Fibroblast of peridontal ligament (primary cell): ENCODE results near the gene AFAP1.

Experiments
- DNase-seq: peaks from one replicate; pipeline ENCODE4 v3.0.0-alpha.2; 2010; ENCODE audit errors: extremely low read depth

The AFAP1 gene

DNA sequence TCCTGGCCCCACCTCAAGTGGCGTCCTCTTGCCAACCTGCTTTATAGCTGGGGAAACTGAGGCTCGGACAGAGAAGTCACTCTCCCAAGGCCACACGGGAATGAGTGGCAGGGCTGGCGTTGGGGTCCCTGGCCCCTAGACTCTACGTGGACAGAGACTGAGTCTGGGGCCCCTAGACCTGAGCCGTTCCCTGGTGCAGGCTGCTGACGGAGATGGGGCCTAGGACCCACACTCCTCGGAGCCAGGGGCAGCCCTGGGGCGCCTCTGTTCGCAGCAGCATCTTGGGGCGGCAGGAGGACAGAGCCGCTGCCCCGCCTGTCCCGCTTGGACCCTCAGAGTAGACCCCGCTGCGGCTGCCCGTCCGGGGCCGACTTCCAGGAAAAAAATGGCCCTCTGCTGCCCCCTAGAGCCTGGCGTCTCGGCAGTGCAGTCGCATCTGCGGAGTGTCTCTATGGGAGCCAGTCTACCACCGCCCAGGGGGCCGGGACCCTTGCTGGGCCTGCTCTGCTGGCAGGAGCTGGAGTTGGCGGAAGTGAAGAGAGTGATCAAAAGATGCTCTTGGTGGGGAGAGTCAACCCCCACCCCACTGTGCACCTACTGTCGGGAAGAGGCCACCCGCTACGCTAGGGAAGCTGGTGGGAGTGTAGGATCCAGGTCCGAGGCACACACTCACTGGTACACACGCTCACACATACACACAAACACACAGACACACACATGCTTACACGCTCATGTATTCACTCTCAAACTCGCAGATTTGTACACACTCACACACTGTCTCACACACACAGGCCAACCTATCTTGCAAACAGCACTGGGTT, 220.1 kb downstream of the AFAP1 start:
- peak; percentile 27 for DNase-seq

DNA sequence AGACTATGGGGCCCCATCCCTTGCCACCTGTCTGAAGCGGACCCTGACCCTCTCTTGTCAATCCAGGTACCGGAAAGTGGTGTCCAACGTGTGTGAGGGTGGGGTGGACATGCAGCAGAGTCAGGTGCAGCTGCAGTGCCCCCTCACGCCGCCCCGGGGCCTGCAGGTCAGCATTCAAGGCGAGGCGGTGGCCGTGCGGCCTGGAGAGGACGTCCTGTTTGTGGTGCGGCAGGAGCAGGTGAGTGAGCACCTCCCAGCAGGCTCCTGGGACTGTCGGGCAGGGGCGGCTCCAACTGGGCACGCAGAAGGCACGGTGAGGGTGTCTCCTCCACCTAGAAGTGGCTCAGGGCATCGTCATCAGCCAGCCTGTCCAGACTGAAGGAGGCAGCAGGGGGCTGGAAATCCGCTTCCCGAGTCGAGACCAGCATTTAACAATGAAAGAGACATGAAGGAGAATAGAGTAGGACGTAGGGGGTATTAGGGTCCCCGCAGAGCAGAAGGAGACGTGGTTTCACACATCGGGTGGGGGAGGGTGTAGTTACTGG, 221.6 kb downstream of the AFAP1 start:
- no peak for DNase-seq

- DNase-seq = no peak
Observed at GRCh38 chr4:7717161-7717560, 222.5 kb downstream of the AFAP1 start.

DNA sequence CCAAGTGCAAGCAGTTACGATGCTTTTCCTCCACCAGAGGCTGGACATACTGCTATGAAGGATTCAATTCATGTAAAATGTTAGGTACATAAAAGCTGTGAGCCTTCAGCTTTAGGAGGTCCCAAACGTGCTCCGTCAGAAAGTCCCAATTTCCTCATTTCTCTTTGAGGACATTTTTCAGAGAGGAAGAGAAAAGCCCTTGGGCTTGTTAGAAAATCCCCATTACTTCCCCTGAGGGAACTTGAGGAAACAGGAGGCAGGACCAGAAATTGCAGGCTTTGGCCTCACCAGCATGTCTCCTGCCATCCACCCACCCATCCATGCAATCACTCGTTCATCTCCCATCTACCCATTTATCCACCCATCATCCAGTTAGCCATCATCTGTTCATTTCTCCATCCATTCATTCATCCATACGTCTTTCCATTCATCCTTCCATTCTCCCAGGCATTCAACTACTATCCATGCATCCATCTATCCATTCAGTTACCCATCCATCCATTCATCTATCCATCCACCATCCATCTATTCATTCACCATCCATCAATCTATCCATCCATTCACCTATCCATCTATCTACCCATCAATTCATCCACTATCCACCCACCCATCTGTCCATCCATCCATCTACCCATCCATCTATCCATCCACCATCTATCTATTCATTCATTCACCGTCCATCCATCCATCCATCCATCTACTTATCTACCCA, 223.5 kb downstream of the AFAP1 start:
- no peak for DNase-seq

DNA sequence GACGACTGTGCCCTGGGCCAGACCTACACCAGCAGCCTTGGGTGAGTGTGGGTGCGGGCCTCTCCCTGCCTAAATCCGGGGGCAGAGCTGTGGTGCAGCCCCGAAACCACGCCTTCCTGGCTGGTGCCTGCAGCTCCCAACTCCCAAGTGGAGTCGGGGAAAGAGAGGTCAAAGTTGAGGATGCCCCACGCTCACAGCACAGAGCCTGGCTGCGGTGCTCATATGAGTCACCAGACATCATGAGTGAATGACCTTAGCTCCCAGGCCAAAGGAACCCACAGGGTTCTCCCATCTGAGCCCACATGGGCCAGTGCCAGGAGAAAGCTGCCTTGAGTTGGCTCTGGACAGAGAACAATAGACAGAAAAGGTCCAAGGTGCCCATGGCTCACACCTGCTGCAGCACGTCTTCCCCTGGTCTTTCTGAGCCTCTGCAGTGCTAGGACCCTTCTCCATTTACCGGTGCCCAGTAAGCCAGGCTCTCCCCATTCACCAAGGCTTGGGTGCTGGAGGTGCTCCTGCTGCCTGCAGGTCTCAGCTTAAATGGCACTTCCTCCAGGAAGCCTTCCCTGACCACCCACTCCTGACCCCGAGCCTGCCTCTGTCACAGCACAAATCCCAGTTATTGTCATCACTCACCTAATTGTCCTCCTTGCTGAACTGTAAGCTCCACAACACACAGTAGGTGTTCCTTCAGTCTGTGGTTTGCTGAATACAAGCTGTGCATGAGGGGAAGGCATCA, 224.2 kb downstream of the AFAP1 start:
- no peak for DNase-seq

DNA sequence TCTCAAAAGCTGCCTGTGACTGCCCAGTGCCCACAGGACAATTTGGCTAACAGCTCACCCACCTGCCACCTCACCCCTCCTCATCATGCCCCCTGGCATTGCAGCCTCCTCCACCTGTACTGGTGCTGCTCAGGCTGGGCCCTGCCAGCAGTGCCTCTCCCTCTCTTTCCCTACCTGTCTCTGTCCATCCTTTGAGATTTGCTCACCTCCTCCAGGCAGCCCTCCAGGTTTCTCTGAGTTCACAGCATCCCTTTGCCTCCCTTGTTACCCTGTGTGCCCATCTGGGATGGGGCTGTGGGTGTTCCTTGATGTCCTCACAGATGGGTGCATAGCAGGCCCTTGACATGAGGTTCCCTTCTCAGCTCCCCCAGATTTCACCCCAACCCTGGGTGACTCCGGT, 224.9 kb downstream of the AFAP1 start:
- DNase-seq = no peak

DNA sequence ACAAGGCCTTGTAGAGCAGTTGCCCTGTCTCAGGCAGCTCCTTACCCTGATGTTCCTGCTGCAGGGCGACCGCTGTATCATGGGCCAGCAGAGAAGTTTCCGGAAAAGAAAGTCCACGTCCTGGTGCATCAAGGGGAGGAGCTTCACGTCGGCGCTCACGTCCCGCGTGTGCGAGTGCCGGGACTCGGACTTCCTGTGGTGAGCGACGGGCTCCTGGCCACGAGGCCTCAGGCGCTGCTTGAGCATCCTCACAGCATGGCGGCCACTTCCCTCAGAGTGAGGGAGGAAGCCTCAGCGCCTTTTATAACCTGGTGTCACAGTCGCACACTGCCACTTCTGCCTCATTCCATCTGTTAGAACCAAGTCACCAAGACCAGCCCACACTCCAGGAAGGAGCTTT, 225.5 kb downstream of the AFAP1 start:
- no peak for DNase-seq

- no peak for DNase-seq
Observed at GRCh38 chr4:7713757-7714156, 225.9 kb downstream of the AFAP1 start.

DNA sequence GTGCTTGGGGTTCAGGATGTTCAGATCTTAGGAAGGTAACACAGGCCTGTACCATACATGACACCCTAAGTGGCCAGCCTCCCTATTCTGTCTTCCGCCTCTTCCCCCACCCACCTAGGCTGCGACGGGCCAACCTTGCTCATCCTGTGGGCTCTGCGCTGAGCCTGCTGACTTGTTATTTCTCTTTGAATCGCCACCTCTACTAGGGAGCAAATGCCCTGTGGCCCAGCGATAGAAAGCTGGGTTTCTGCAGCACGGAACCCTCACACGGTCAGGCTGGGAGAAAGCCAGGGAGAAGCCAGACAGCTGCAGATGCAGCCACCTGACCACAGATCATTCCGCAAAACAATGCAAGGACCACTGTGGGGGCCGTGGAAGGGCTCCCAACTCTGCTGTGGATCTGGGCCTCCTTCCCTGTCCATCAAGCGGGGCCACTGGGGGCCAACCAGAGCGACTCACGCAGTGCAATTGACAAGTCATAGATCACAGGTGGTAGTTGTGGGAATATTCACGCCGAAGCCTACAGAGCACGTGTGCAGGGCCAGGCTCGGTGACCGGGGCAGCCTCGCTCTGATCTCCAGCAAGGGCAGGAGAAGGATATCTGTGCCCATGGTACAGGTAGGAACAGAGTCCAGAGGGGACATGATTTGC, 227.5 kb downstream of the AFAP1 start:
- no peak for DNase-seq

- no peak for DNase-seq
Observed at GRCh38 chr4:7711307-7711963, 228.2 kb downstream of the AFAP1 start.

- no peak for DNase-seq
Observed at GRCh38 chr4:7710576-7711306, 228.9 kb downstream of the AFAP1 start.

DNA sequence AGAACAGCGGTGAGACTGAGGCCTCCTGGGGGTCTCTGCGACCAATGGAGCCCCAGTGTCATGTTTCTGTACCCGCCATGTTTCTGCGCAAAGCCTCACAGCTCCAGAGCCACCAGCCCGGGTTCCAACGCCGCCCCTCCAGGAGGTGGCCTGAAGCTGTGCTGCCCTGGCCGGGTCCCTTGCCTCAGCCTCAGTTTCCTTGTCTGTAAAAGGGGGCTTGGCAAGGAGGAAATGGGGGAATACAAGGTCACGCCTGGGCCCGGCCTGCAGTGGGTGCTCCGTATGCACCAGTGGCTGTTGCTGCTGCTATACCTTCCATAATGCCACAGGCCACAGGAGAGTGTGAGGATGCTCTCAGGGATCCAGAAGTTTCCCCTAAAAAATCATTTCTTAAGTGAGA, 229.5 kb downstream of the AFAP1 start:
- no peak for DNase-seq

DNA sequence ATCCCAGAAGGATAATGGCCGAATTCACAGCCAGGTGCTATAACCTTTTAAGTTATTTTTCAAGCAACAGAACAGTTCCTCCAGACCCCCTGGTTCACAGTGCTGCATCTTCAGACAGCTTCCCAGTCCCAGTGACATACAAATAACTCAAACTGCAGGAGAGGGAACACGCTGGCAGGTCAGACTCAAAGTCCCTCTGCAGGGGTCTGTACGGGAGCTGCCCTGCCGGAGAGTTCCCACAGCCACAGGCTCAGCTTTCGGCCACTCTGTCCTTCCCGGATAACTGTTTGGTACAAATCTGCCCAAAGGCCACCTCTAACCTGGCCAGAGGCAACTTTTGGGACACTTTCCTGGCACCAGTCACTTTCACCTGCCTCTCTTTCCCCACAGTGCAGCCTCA, 230.2 kb downstream of the AFAP1 start:
- DNase-seq = no peak

DNA sequence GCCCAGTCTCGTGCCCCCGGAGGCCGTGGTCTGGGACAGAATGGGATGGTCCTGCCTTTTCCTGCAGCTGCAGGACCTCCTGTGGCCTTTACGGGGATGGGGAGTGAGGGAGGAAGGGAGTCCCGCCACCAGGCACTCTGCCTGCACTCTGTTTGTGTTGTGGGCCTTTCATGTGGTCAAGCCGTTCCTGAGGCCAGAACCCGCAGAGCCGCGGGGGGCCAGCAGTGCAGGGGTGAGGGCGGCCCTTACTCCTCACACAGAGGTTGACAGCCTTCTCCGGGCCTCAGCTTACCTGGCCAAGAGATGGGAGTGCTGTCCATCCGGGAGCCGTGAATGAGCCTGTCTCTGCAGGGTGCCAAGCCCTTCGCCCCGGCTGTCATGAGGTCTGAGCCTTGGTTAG, 230.7 kb downstream of the AFAP1 start:
- no peak for DNase-seq
